Measurements from ENCODE around the gene PCK2.
"Not testable (repeated sequence)": the region's sequence is repeated elsewhere in the genome, so short reads cannot be mapped to it uniquely, and the experiment has no call there.

The PCK2 gene

DNA sequence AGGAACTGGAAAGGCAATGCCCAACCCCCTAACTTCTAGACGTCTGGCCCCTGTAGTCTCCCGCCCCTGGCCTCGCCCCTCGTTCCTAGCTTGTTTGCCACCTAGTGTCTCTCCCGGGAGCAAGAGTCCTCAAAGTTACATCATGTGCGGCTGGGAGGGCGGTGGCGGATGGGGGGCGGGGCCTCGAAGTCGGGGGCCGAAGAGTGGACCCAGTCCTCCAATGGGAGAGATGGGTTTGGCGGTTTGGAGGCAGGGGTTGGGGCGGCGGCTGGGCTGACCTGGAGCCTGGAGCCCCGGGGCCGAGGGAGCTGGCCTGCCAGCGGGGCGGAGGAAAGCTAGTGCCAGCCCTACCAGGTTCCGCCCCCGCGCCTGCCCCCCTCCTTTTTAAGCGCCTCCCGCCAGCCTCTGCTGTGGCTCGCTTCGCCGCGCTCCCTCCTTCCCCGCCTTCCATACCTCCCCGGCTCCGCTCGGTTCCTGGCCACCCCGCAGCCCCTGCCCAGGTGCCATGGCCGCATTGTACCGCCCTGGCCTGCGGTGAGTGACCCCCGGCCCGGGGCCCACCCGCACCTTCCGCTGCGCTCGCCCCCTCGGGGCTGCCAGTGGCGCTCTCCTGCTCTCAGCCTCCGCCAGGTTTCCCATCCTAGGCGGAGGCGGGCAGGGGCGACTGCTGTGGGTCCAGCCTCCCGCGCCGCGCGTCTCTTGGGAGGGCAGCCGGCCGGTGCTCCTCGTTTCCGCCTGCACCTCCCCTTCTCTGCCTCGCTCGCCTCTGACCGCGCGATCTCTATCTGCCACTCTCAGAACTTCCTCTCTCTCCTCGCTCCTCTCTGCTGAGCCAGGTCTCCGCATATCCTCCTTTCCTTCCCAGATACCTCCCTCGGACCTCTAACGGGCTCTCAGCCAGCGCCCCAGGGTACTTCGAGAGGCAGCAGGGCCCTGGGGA lies at the start of gene PCK2:
Gene PCK2 (plus strand): TSS at position 411 of the 940 bp plus-strand sequence. CDS start 95 bp downstream, at position 506.
- peak within 1 kb of the TSS; percentile 89 for H3K9ac ChIP-seq (ENCODE audit: low read depth, low read length)
- H3K4me1 ChIP-seq (ENCODE audit: control insufficient read depth, insufficient read depth, low read length) = peaks cover 16% of the 10 kb centered on the region
- peak within 1 kb of the TSS; percentile 85 for H3K4me3 ChIP-seq (ENCODE audit: low read depth, low read length)
- no peaks in the 10 kb centered on the region for H3K27me3 ChIP-seq (ENCODE audit: control insufficient read depth, insufficient read depth, low read length)
- peaks cover 16% of the 10 kb centered on the region for H3K36me3 ChIP-seq (ENCODE audit: control insufficient read depth, insufficient read depth, low read length)
- H3K9me3 ChIP-seq (ENCODE audit: control insufficient read depth, insufficient read depth, low read length) = no peaks in the 10 kb centered on the region
- H3K27ac ChIP-seq (ENCODE audit: low read depth, low read length) = peak within 1 kb of the TSS; percentile 88

DNA sequence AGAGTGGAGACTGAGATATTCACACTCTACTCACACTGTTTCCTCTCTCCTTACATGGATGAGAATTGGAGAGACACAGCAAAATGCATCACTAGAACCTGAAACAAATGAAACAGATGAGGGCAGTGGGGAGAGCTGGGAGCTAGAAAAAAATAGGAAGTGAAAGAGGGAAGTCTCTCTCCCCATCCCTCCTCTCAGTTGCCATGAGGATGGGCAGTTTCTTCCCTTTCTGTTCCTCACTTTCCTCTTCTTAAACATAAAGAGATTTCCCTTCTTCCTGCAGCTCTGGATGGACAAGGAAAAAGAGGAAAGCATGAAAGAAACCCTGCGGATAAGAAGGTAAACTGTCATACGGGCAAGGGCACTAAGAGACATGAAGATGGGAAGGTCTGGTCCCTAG lies 45.1 kb upstream of the PCK2 start:
- not testable (repeated sequence) for H3K27ac ChIP-seq (ENCODE audit: low read depth, low read length); H3K27me3 ChIP-seq (ENCODE audit: control insufficient read depth, insufficient read depth, low read length); H3K36me3 ChIP-seq (ENCODE audit: control insufficient read depth, insufficient read depth, low read length); H3K4me1 ChIP-seq (ENCODE audit: control insufficient read depth, insufficient read depth, low read length); H3K9ac ChIP-seq (ENCODE audit: low read depth, low read length); H3K9me3 ChIP-seq (ENCODE audit: control insufficient read depth, insufficient read depth, low read length); H3K4me3 ChIP-seq (ENCODE audit: low read depth, low read length)

DNA sequence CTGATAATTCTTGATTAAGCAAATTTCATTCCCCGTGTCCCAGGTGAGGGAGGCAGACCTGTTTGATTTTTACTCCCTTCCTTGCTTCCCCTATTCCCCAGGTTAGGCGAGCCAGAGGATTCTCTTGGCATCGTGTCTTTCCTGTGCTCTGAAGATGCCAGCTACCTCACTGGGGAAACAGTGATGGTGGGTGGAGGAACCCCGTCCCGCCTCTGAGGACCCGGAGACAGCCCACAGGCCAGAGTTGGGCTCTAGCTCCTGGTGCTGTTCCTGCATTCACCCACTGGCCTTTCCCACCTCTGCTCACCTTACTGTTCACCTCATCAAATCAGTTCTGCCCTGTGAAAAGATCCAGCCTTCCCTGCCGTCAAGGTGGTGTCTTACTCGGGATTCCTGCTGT lies 43.4 kb upstream of the PCK2 start:
- H3K36me3 ChIP-seq (ENCODE audit: control insufficient read depth, insufficient read depth, low read length); H3K27ac ChIP-seq (ENCODE audit: low read depth, low read length); H3K9ac ChIP-seq (ENCODE audit: low read depth, low read length); H3K9me3 ChIP-seq (ENCODE audit: control insufficient read depth, insufficient read depth, low read length); H3K4me1 ChIP-seq (ENCODE audit: control insufficient read depth, insufficient read depth, low read length); H3K27me3 ChIP-seq (ENCODE audit: control insufficient read depth, insufficient read depth, low read length): not testable (repeated sequence)
- peak overlapping the region; percentile 82; the same call in 1 of the 2 replicates for H3K4me3 ChIP-seq (ENCODE audit: low read depth, low read length)

DNA sequence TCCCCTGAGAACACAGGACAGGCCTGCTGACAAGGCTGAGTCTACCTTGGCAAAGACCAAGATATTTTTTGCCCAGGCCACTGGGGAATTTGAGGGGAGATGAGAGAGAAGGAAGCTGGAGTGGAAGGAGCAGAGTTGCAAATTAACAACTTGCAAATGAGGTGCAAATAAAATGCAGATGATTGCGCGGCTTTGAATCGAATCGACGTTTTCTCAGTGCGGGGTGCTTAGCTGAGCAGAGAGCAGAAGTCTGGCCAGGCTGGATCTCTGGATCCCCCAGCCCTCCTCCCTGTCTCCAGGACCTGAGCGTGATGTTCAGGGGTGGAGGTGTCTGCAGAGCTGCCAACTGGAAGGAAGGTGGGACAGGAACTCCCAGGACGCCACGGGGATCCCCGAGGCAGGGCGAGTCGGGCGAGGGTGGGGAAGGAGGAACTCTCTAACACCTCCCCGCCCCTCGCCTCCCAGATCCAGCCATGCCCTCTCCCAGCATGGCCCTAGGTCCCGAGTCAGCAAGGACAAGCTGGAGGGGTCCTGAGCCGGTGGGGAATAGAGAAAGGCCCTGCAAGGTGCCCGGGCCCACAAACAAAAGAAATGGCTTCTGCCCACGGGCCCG lies 42.8 kb upstream of the PCK2 start:
- Histone ChIP-seq H3K9me3 (ENCODE audit: control insufficient read depth, insufficient read depth, low read length) (no peaks in the 10 kb centered on the region), H3K4me1 (ENCODE audit: control insufficient read depth, insufficient read depth, low read length) (peaks cover 4% of the 10 kb centered on the region; the same call in 1 of the 2 replicates), H3K36me3 (ENCODE audit: control insufficient read depth, insufficient read depth, low read length) (peaks cover 3% of the 10 kb centered on the region; the same call in 1 of the 2 replicates), H3K4me3 (ENCODE audit: low read depth, low read length) (peak overlapping the region; percentile 82), H3K27ac (ENCODE audit: low read depth, low read length) (peak overlapping the region; percentile 55), H3K27me3 (ENCODE audit: control insufficient read depth, insufficient read depth, low read length) (no peaks in the 10 kb centered on the region), H3K9ac (ENCODE audit: low read depth, low read length) (peak overlapping the region; percentile 53)

DNA sequence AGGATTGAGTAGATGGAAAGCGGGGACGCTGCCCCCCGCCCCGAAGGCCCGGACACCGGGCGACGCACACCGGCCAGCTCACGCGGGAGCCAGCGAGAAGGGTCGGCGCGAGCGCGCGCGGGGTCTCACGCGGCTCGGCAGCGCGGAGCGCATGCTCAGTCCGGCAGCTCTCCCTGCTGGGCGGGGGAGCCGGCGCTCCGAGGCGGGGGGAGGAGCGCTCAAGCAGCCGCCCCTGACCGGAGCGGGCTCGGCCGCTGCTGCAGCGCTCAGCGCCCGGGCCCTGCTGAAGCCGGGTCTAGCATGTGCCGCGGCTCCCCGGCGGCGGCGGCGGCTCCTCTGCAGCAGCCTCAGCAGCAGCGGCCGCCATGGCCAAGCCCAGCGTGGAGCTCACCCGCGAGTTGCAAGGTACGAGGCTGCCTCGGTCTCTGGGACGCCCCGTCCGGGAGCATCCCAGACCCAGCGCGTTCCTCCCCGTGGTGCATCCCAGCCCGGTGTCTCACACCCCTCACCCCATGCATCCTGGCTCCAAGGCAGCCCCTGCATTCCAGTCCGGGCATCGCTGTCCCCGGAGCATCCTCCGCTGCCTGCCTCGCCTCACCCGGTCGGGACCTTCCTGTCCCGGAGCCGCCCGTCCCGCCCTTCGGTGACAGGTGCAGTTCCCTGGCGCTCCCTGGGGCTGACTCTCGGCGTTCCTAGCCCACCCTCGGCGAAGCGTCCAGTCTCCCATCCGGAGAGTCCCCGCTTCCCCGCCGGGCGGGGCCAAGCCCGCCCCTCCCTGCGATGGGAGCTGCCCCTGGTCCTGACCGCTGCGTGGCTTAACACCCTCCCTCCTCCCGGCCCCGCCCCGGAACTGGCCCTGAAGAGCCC lies 42.1 kb upstream of the PCK2 start, which contains the start of gene CARMIL3:
Gene CARMIL3 (plus strand): TSS at position 221 of the 867 bp plus-strand sequence. CDS start 145 bp downstream, at position 366.
- H3K27me3 ChIP-seq (ENCODE audit: control insufficient read depth, insufficient read depth, low read length) = no peaks in the 10 kb centered on the region
- peak within 1 kb of the TSS; percentile 55 for H3K27ac ChIP-seq (ENCODE audit: low read depth, low read length)
- peaks cover 4% of the 10 kb centered on the region; the same call in 1 of the 2 replicates for H3K4me1 ChIP-seq (ENCODE audit: control insufficient read depth, insufficient read depth, low read length)
- H3K4me3 ChIP-seq (ENCODE audit: low read depth, low read length) = peak within 1 kb of the TSS; percentile 82
- H3K9me3 ChIP-seq (ENCODE audit: control insufficient read depth, insufficient read depth, low read length) = no peaks in the 10 kb centered on the region
- peaks cover 3% of the 10 kb centered on the region; the same call in 1 of the 2 replicates for H3K36me3 ChIP-seq (ENCODE audit: control insufficient read depth, insufficient read depth, low read length)
- peak within 1 kb of the TSS; percentile 53 for H3K9ac ChIP-seq (ENCODE audit: low read depth, low read length)

DNA sequence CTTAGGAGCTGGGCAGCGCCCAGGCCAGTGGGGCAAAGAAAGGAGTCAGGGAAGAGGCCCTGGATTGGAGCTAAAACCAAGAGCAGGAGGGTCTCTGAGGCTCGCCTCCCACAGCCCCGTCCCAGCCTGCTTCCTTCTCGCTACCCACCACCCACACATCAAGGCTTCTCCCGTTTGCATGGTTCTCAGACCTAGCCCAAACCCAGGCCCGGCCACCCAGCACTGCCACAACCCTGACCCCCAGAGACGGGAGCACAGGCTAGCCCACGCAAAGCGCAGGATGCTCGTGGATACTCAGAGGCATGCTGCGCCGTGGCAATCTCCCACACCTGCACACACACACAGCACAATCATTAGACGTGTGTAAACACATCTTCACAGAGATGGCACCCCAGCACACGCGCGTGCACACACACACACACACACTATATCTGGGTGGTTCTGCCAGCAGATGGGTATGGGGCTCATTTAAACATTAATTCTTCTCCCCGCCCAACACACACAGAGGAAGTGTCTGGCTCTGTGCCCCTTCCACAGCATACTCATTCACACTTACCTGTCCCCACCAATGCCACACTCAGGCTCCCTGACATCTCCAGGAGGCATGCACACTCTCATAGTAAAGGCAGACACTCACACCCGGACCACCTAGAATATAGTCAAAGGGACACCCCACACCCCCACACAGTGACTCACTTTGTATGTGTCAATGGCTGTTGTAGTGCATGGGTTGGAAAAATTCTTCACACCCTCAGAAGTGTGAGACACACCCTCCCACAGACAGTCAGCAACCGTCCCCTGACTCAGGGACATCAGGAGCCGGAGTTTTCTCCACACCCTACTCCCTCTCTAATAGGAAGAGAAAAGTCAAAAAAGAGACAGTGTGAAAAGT lies 41.2 kb upstream of the PCK2 start:
- peak overlapping the region; percentile 82 for H3K4me3 ChIP-seq (ENCODE audit: low read depth, low read length)
- peaks cover 4% of the 10 kb centered on the region; the same call in 1 of the 2 replicates for H3K4me1 ChIP-seq (ENCODE audit: control insufficient read depth, insufficient read depth, low read length)
- H3K27ac ChIP-seq (ENCODE audit: low read depth, low read length) = no peak overlapping the region
- H3K9ac ChIP-seq (ENCODE audit: low read depth, low read length) = no peak overlapping the region
- peaks cover 3% of the 10 kb centered on the region; the same call in 1 of the 2 replicates for H3K36me3 ChIP-seq (ENCODE audit: control insufficient read depth, insufficient read depth, low read length)
- no peaks in the 10 kb centered on the region for H3K27me3 ChIP-seq (ENCODE audit: control insufficient read depth, insufficient read depth, low read length)
- no peaks in the 10 kb centered on the region for H3K9me3 ChIP-seq (ENCODE audit: control insufficient read depth, insufficient read depth, low read length)

DNA sequence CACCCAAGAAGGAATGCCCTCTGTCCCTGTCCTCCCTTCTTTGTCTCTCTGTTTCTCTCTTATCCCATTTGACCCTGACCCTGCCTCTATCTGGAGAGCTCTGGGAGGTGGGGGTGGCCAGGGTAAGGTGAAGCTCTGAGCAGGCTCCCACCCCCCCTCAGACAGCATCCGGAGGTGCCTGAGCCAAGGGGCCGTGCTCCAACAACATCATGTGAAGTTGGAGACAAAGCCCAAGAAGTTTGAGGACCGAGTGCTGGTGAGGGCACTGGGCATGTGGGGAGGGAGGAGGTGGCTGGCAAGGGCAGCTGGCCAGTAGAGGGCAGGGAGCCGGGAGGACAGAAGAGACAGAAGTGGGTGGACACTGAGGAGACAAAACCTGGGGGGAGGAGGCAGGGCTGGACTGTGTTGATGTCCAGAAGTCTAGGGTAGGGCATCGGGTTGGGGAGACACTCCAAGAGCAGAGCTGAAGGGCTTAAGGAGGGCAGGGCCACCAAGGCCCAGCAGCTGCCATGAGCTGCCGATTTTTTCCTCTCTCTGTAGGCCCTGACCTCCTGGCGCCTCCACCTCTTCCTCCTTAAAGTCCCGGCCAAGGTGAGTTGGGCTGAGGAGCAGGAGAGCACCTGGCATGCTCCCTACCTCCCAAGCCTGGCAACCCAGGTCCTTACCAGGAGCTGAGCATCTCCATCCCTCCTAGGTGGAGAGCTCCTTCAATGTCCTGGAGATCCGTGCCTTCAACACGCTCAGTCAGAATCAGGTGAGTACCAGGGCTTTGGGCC lies 40.4 kb upstream of the PCK2 start:
- no peak overlapping the region for H3K9ac ChIP-seq (ENCODE audit: low read depth, low read length)
- H3K4me1 ChIP-seq (ENCODE audit: control insufficient read depth, insufficient read depth, low read length) = peaks cover 4% of the 10 kb centered on the region; the same call in 1 of the 2 replicates
- no peak overlapping the region for H3K27ac ChIP-seq (ENCODE audit: low read depth, low read length)
- H3K4me3 ChIP-seq (ENCODE audit: low read depth, low read length) = no peak overlapping the region
- H3K27me3 ChIP-seq (ENCODE audit: control insufficient read depth, insufficient read depth, low read length) = no peaks in the 10 kb centered on the region
- peaks cover 3% of the 10 kb centered on the region; the same call in 1 of the 2 replicates for H3K36me3 ChIP-seq (ENCODE audit: control insufficient read depth, insufficient read depth, low read length)
- no peaks in the 10 kb centered on the region for H3K9me3 ChIP-seq (ENCODE audit: control insufficient read depth, insufficient read depth, low read length)

DNA sequence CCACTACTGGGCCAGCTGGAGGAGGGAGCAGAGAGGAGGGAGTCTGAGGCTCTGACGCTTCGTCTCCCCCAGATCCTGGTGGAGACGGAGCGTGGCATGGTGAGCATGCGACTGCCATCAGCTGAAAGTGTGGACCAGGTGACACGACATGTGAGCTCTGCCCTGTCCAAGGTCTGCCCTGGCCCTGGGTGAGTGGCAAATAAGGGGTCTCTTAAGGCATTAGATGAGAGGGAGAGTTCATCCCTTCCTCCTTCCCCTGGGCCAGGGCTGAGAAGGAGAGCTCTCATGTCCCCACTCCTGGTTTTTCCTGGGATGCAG lies 39.8 kb upstream of the PCK2 start:
- Histone ChIP-seq H3K9ac (ENCODE audit: low read depth, low read length) (no peak overlapping the region), H3K27me3 (ENCODE audit: control insufficient read depth, insufficient read depth, low read length) (no peaks in the 10 kb centered on the region), H3K9me3 (ENCODE audit: control insufficient read depth, insufficient read depth, low read length) (no peaks in the 10 kb centered on the region), H3K4me3 (ENCODE audit: low read depth, low read length) (no peak overlapping the region), H3K4me1 (ENCODE audit: control insufficient read depth, insufficient read depth, low read length) (peaks cover 4% of the 10 kb centered on the region; the same call in 1 of the 2 replicates), H3K27ac (ENCODE audit: low read depth, low read length) (no peak overlapping the region), H3K36me3 (ENCODE audit: control insufficient read depth, insufficient read depth, low read length) (peaks cover 3% of the 10 kb centered on the region; the same call in 1 of the 2 replicates)

DNA sequence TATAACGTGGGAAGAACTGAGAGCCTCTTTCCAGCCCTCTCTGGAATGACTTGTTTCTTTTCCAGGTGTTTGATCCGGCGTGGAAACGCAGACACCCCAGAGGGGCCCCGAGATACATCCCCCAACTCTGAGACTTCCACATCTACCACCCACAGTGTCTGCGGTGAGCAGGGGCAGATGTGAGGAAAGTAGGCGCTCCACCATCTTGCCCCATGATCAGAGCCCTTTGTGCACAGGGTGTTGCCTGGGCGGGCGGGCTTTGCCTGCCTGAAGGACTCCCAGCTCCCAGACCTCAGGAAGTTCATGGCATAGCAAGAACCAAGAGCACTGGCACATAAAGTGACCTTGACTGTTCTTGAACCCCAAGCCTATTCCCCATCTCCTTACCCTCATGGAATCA lies 39.5 kb upstream of the PCK2 start:
- no peak overlapping the region for H3K4me3 ChIP-seq (ENCODE audit: low read depth, low read length)
- peaks cover 4% of the 10 kb centered on the region; the same call in 1 of the 2 replicates for H3K4me1 ChIP-seq (ENCODE audit: control insufficient read depth, insufficient read depth, low read length)
- no peaks in the 10 kb centered on the region for H3K27me3 ChIP-seq (ENCODE audit: control insufficient read depth, insufficient read depth, low read length)

More for the DNA sequence above, 39.5 kb upstream of the PCK2 start:
- Histone ChIP-seq H3K27ac (ENCODE audit: low read depth, low read length) (no peak overlapping the region), H3K9ac (ENCODE audit: low read depth, low read length) (no peak overlapping the region), H3K9me3 (ENCODE audit: control insufficient read depth, insufficient read depth, low read length) (no peaks in the 10 kb centered on the region), H3K36me3 (ENCODE audit: control insufficient read depth, insufficient read depth, low read length) (peaks cover 3% of the 10 kb centered on the region; the same call in 1 of the 2 replicates)

Measured in HUES48 (cell line).